GM23338 (cell line): Measurements from ENCODE around the gene GMPS. TPM values are rescaled to one million over a fixed set of nuclear protein-coding genes. Genes with fewer than 3 reads are reported as not detected.
"Not testable (repeated sequence)": the region's sequence is repeated elsewhere in the genome, so short reads cannot be mapped to it uniquely, and the experiment has no call there.

Experiments used
- ATAC-seq: fragments of 200-7000 bp; cut with Tn5 transposase; 3 replicates; pipeline ENCODE4 v1.9.1; 2020
- DNase-seq: peaks from one replicate; pipeline ENCODE4 v3.0.0-alpha.2; 2015; ENCODE audit warnings: low spot score
- H2AFZ ChIP-seq: fragments of 200-600 bp; sonication (generic); 2 replicates; pipeline ENCODE4 v1.8.0; 2016; ENCODE audit warnings: antibody characterized with exemption, mild to moderate bottlenecking, moderate library complexity
- H3F3A ChIP-seq: fragments of 200-600 bp; sonication (generic); replicated peaks from 2 replicates; pipeline ENCODE4 v1.8.0; 2017; ENCODE audit warnings: antibody characterized with exemption, mixed run types, low read depth
- H3K27ac ChIP-seq: fragments of 200-600 bp; sonication (generic); 2 replicates; pipeline ENCODE4 v1.6.1; 2016; ENCODE audit warnings: low read depth
- H3K27me3 ChIP-seq: fragments of 200-600 bp; sonication (generic); 2 replicates; pipeline ENCODE4 v1.8.0; 2016; ENCODE audit warnings: mild to moderate bottlenecking, mixed run types, moderate library complexity; ENCODE audit not compliant: insufficient read depth
- H3K36me3 ChIP-seq: fragments of 200-600 bp; sonication (generic); 2 replicates; pipeline ENCODE4 v1.8.0; 2016; ENCODE audit warnings: mild to moderate bottlenecking; ENCODE audit not compliant: insufficient read depth
- H3K4me1 ChIP-seq: fragments of 200-600 bp; sonication (generic); 2 replicates; pipeline ENCODE4 v1.8.0; 2016; ENCODE audit warnings: mild to moderate bottlenecking, moderate library complexity; ENCODE audit not compliant: insufficient read depth
- H3K4me2 ChIP-seq: fragments of 200-600 bp; sonication (generic); 2 replicates; pipeline ENCODE4 v1.7.1; 2017; ENCODE audit warnings: mixed run types
- H3K4me3 ChIP-seq: fragments of 200-600 bp; sonication (generic); 2 replicates; pipeline ENCODE4 v1.6.1; 2016; ENCODE audit warnings: mixed run types
- H3K79me2 ChIP-seq: fragments of 200-600 bp; sonication (generic); replicated peaks from 2 replicates; pipeline ENCODE4 v1.8.0; 2017; ENCODE audit warnings: mild to moderate bottlenecking; ENCODE audit not compliant: insufficient read depth
- H3K9me2 ChIP-seq: fragments of 200-600 bp; sonication (generic); 2 replicates; pipeline ENCODE4 v1.8.0; 2017; ENCODE audit not compliant: insufficient read depth
- H4K20me1 ChIP-seq: fragments of 200-600 bp; sonication (generic); replicated peaks from 2 replicates; pipeline ENCODE4 v1.8.0; 2017; ENCODE audit warnings: mild to moderate bottlenecking; ENCODE audit not compliant: insufficient read depth
- H3K27ac Mint-ChIP-seq: 2 replicates; pipeline ENCODE4 v1.8.0; 2020; ENCODE audit warnings: inconsistent platforms, mild to moderate bottlenecking, moderate library complexity, mixed read lengths
- H3K27me3 Mint-ChIP-seq: 3 replicates; pipeline ENCODE4 v1.8.0; 2022; ENCODE audit warnings: low read depth, mild to moderate bottlenecking, moderate library complexity, mixed read lengths, inconsistent platforms; ENCODE audit not compliant: insufficient read depth, poor library complexity
- H3K36me3 Mint-ChIP-seq: 3 replicates; pipeline ENCODE4 v1.8.0; 2021; ENCODE audit warnings: low read depth, mild to moderate bottlenecking, inconsistent platforms, moderate library complexity, mixed read lengths
- H3K4me1 Mint-ChIP-seq: 3 replicates; pipeline ENCODE4 v1.8.0; 2020; ENCODE audit warnings: mild to moderate bottlenecking, inconsistent platforms, mixed read lengths
- H3K4me3 Mint-ChIP-seq: 3 replicates; pipeline ENCODE4 v1.8.0; 2021; ENCODE audit warnings: moderate library complexity, mild to moderate bottlenecking, inconsistent platforms, mixed read lengths
- H3K9me3 Mint-ChIP-seq: 3 replicates; pipeline ENCODE4 v1.8.0; 2020; ENCODE audit warnings: moderate library complexity, mild to moderate bottlenecking, inconsistent platforms, mixed read lengths
- CREB1 ChIP-seq: fragments of 250-450 bp; sonication (Bioruptor Pico); IDR thresholded peaks from 2 replicates; pipeline ENCODE4 v1.5.0; 2020; ENCODE audit warnings: low read depth, mild to moderate bottlenecking, moderate library complexity
- CTCF ChIP-seq, 2 experiments: fragments of 200-600 bp in 1 of 2; sonication (generic) in 1 of 2; conservative IDR thresholded peaks; 2 replicates each; pipeline versions ENCODE4 v1.5.1 to v1.6.1; 2016 to 2017; ENCODE audit warnings: antibody characterized with exemption in 2 of 2, low read depth in 2 of 2, mild to moderate bottlenecking in 2 of 2, moderate library complexity in 1 of 2
- EZH2 ChIP-seq: fragments of 200-600 bp; sonication (generic); IDR thresholded peaks from one replicate; pipeline ENCODE4 v1.8.0; 2017; ENCODE audit warnings: antibody characterized with exemption, mild to moderate bottlenecking, low read depth; ENCODE audit not compliant: unreplicated experiment
- JUNB ChIP-seq: IDR thresholded peaks from one replicate; pipeline ENCODE4 v1.6.1; 2016; ENCODE audit warnings: antibody characterized with exemption; ENCODE audit not compliant: unreplicated experiment
- NANOG ChIP-seq: IDR thresholded peaks from 2 replicates; pipeline ENCODE4 v1.6.1; 2016; ENCODE audit warnings: antibody characterized with exemption, borderline replicate concordance
- POLR2AphosphoS5 ChIP-seq: IDR thresholded peaks from 2 replicates; pipeline ENCODE4 v1.6.1; 2016; ENCODE audit warnings: antibody characterized with exemption, low read depth
- REST ChIP-seq: IDR thresholded peaks from one replicate; pipeline ENCODE4 v1.6.1; 2018; ENCODE audit warnings: antibody characterized with exemption; ENCODE audit not compliant: unreplicated experiment
- STAT1 ChIP-seq: IDR thresholded peaks from one replicate; pipeline ENCODE4 v1.6.1; 2016; ENCODE audit warnings: antibody characterized with exemption; ENCODE audit not compliant: unreplicated experiment
- ZNF331 ChIP-seq: fragments of 250-450 bp; sonication (Bioruptor Pico); IDR thresholded peaks from 2 replicates; pipeline ENCODE4 v1.5.0; 2020; ENCODE audit warnings: low read depth, mild to moderate bottlenecking, moderate library complexity
- ZNF462 ChIP-seq: fragments of 250-450 bp; sonication (Bioruptor Pico); IDR thresholded peaks from 2 replicates; pipeline ENCODE4 v1.5.0; 2020; ENCODE audit warnings: mild to moderate bottlenecking, moderate library complexity
- polyA plus RNA-seq: library from polyadenylated mRNA; unstranded; fragments of >200 nt; fragmentation: Nextera tagmentation; extraction: Ambion mirVana; gene quantifications from 2 replicates; pipeline ENCODE4 v1.2.1, GENCODE V29; 2016
- total RNA-seq: library from RNA; depleted of rRNA; stranded (reverse); fragments of >200 nt; shearing (Covaris generic); gene quantifications from 2 replicates; pipeline ENCODE4 v1.2.3, GENCODE V29; 2014

GMPS gene
- total and polyA plus RNA-seq, 2 experiments from 2014 or later, result 72.0 to 145 TPM

- TF ChIP-seq STAT1, result no peak
- TF ChIP-seq POLR2AphosphoS5, result no peak
- no peak for TF ChIP-seq ZNF331 (CRISPR knock-in tag)
- no peak for TF ChIP-seq CTCF (conservative IDR thresholded peaks at IDR 0.05; ENCODE audit: low read depth in 2 of 2)
- TF ChIP-seq CREB1 (CRISPR knock-in tag), result no peak
- no peak for TF ChIP-seq EZH2
- no peak for TF ChIP-seq REST
- TF ChIP-seq JUNB, result no peak
- no peak for TF ChIP-seq NANOG
Measured at GRCh38 chr3:155885292-155885691, 14.8 kb downstream of the GMPS start (continued).

- not testable (repeated sequence) for H3K4me1 ChIP-seq, H3K4me2 ChIP-seq, H3K4me3 ChIP-seq, H3K4me3 Mint-ChIP-seq, ATAC-seq, DNase-seq, H2AFZ ChIP-seq, H3K27me3 Mint-ChIP-seq, H3K27me3 ChIP-seq, H3K36me3 Mint-ChIP-seq, H3K36me3 ChIP-seq, H3K27ac ChIP-seq, H3K9me3 Mint-ChIP-seq, H3K9me2 ChIP-seq, H3F3A ChIP-seq
- Histone ChIP-seq H4K20me1 (peaks cover 49% of the 10 kb centered on the region), H3K79me2 (peaks cover 100% of the 10 kb centered on the region)
- Mint-ChIP-seq H3K4me1 (peaks cover 13% of the 10 kb centered on the region; the same call in 2 of the 3 replicates), H3K27ac (peak overlapping the region; percentile 62; the same call in 1 of the 2 replicates)
Measured at GRCh38 chr3:155886348-155886747, 15.9 kb downstream of the GMPS start.

- Mint-ChIP-seq H3K27ac (no peak overlapping the region), H3K27me3 (no peaks in the 10 kb centered on the region), H3K4me3 (no peak overlapping the region), H3K4me1 (peaks cover 13% of the 10 kb centered on the region; the same call in 2 of the 3 replicates), H3K9me3 (no peaks in the 10 kb centered on the region), H3K36me3 (no peaks in the 10 kb centered on the region)
- Histone ChIP-seq H3K27me3 (no peaks in the 10 kb centered on the region), H3K4me1 (no peaks in the 10 kb centered on the region), H3K79me2 (peaks cover 100% of the 10 kb centered on the region), H3K4me3 (no peak overlapping the region), H3K36me3 (no peaks in the 10 kb centered on the region), H4K20me1 (peaks cover 54% of the 10 kb centered on the region), H3K9me2 (no peaks in the 10 kb centered on the region), H3K4me2 (no peak overlapping the region), H2AFZ (no peak overlapping the region), H3K27ac (no peak overlapping the region), H3F3A (no peaks in the 10 kb centered on the region)
- DNase-seq (no peak), ATAC-seq (no peak)
- TF ChIP-seq ZNF462 (CRISPR knock-in tag) (no peak), STAT1 (no peak), NANOG (no peak), POLR2AphosphoS5 (no peak)
Measured at GRCh38 chr3:155886915-155887314, 16.5 kb downstream of the GMPS start.
